ENCODE data around the gene GOLT1B.
A peak's percentile ranks its signal among the peaks of the same experiment; 100 is the strongest.

The GOLT1B gene

DNA sequence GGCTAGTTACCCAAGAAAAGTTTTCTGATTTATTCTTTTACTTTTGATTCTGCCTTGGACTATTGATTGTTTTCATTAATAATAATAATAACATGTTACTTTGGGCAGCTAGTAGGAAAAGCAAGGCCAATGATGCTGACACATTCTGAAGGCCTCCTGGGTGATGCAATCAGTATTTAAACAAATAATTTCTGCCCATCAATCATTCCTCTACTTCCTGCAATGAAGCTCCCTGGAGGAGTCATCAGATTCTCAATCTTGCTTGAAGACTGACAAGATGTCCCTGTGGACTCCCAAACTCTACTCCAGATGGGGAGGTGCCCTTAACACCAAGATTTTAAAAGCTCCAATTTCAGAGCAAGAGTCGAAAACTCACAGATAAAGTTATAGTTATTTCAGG lies 24.5 kb downstream of the GOLT1B start, which contains the start of gene SPX:
Gene SPX (plus strand): TSS at position 244 of the 400 bp plus-strand sequence. CDS start 177 bp downstream, outside the sequence.
- no peak for DNase-seq

DNA sequence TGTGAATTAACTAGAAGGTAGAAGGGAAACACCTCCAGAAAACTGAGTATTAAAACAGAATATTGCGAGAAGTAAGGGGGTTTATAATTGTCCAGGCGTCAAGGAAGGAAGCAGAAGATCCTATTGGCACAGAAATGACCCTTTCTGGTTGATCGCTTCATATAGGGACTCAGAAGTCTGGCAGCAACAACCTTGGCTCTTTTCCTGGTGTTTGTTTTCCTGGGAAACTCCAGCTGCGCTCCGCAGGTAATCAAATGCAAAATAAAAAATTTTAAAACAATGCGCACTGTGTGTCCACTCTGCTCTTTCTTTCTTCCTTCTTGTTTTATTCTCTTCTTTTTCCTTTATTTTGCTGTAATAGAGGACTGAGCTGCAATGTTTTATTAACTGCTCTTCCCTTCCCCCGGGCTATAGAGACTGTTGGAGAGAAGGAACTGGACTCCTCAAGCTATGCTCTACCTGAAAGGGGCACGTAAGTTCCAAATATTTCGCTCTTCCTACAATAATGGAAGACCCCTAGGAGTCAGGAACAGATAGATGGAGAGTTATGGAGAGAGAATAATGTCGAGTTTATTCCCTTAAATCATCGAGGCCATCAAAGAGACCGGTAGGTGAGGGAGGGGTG lies 25.2 kb downstream of the GOLT1B start:
- no peak for DNase-seq

DNA sequence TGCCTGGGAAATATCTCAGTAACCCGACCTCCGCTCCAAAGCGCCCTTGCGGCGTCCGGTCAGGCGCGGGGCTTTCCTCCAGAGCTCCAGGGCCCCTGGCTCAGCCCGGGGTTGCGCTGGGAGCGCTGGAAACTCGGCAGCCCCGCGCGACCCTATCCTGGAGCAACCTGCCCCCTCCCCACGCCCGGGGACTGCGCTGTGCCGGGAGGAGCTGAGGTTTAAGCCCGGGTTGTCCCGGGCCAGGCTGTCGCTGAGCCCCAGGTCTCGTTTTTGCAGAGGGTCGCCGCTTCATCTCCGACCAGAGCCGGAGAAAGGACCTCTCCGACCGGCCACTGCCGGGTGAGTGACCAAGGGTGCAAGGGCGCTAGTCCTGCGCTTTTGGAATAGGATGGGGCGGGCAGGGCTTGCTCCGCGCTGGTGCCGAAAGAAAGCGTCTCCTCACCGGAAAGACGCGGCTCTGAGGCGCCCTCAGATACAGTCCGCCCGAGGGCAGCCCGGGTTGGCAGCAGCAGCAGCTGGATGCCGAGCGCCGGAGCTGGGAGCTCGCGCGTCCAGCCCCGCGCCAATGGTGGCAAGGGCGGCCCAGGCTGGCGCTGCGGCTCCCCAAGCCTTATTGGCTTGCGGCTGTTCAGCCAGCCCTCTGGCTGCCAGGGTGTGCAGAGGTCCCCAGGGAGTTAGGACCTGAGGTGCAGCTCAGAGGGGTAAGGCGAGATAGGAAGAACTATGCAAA lies 26.0 kb downstream of the GOLT1B start:
- DNase-seq = peak; percentile 65

- no peak for DNase-seq
Observed at GRCh38 chr12:21528953-21529352, 27.4 kb downstream of the GOLT1B start.

DNA sequence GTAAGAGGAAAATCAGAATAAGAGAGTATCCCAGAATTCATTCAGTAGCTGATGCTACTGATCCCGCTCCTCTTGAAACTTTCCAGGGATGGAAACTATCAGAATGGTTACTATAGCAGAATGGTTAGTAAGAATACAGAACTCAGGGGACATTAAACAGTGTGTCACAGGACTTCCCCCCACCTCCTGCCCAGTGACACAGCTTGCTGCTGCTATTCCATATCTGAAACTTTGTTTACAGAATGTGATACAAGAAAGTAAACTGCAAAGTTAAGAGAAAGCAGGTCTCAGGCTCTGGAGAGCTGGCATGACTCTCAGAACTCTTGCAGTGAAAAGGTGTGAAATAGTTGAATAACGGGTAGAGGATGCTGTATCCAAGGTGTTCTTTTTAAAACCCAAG lies 27.9 kb downstream of the GOLT1B start:
- DNase-seq = no peak

GRCh38 chr12:21538061-21538653 lies 36.6 kb downstream of the GOLT1B start:
- no peak for DNase-seq

- no peak for DNase-seq
Observed at GRCh38 chr12:21539797-21540196, 38.2 kb downstream of the GOLT1B start.

DNA sequence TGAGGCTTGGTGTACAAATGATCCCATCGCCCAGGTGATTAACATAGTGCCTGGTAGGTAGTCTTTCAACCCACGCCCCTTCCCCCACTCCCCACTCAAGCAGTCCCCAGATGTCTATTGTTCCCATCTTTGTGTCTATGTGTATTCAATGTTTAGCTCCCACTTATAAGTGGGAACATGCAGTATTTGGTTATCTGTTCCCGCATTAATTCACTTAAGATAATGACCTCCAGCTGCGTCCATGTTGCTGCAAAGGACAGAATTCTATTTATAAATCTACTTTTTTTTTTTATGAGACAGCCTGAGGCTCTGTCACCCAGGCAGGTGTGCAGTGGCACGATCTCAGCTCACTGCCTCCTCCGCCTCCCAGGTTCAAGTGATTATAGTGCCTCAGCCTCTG lies 40.2 kb downstream of the GOLT1B start:
- no peak for DNase-seq

- no peak for DNase-seq
Observed at GRCh38 chr12:21542403-21542802, 40.8 kb downstream of the GOLT1B start.

DNA sequence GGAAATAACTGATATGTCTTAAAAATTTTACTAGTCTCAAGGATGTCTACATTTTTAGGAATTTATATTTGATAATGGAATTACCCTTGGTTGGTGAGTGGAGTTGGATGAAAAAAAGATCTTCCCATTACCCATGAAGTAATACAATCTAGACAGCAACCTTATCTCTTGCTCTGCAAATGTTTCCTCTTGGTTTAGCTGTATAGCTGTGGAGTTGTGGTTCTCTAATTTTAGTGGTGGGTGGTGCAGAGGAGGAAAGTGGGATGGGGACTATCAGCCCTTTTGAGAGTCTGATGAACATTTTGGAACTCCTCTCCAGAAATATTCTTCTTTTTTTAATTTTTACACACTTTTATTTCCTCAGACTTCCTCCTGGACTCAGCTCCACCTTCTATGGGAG lies 41.6 kb downstream of the GOLT1B start:
- no peak for DNase-seq

DNA sequence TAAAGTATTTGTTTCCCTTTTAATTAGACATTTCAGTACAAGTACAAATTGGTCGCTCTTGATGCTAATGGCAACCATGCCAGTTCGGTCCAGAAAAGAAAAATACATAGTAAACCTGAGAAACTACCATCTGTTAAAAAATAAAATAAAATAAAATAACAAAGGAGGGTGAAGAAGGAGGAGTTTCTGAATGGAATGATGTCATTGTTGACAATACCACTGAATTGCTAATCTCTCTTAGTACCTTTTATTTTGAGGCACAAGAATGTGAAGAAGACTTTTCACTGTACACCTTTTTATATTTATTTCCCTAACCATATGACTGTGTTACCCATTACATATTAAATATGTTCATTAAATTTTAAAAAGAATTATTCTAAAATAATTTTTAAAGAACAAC lies 44.0 kb downstream of the GOLT1B start:
- DNase-seq = no peak

GRCh38 chr12:21546716-21547115 lies 45.1 kb downstream of the GOLT1B start:
- no peak for DNase-seq

- DNase-seq = no peak
Observed at GRCh38 chr12:21547437-21547836, 45.8 kb downstream of the GOLT1B start.

GRCh38 chr12:21551841-21552465 lies 50.4 kb downstream of the GOLT1B start:
- peak; percentile 49 for DNase-seq

GRCh38 chr12:21552635-21553328 lies 51.2 kb downstream of the GOLT1B start:
- no peak for DNase-seq

GRCh38 chr12:21553329-21553675 lies 51.7 kb downstream of the GOLT1B start:
- DNase-seq = peak; percentile 41

DNA sequence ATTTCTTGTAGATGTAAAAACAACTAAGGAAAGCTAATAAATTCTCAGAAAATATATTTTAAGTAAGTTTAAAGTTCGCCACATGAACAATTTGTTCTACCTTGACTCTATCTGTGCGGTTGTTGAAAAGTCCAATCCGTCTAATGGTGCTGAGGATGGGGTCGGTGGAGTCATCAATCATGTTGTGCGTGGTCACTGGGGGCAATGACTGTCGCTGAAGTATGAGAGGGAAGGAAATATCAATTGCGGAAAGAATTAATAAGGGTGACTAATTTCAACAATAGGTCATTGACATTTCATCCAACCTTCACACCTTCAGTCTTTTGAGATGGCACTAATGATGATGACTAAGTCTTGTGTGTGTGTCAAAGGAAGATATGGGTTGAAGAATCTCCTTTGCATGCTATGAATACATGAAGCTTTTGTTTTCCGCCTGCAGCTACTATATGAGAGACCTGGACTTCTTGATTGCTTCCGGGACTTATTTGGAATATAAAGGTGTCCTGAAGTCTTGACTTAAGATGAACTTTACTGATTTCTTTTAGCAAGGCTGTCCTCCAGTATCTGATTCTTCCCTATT lies 56.6 kb downstream of the GOLT1B start:
- no peak for DNase-seq

GRCh38 chr12:21559855-21560569 lies 58.4 kb downstream of the GOLT1B start:
- DNase-seq = no peak

DNA sequence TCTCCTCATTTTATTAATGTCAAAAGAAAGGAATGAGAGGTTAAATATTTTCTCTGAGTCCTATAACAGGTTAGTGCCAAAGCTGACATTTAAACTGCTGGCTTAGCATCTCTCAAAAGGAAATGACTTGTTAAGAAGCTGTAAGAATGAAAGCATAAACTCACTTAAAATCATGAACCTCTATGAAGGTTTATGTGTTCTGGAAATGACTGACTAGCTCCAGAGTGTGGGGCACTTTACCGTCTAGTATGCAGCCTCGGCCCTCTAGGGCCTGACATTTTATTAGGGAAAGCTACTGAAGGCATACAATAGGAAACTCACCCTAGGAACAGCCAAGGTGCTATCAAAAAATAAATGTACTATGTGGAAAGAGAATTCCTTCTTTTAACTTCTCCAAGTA lies 59.6 kb downstream of the GOLT1B start:
- DNase-seq = no peak

DNA sequence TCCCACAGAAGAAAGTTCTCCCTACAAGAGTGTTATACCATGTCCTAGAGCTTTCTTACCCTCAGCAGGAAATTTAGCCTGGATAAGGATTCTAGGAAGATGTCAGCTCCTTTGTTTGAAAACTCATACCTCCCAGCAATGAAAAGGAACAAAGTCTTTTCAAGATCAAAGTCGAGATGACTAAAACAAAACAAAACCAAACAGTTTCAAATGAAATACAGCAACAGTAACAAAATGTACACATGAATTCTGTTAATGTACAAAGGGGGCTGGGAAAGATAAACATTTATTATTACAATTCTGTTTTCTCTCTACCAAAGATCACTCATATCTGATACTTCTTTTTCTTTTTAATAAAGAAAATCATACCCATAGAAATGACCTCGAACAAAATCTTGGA lies 61.3 kb downstream of the GOLT1B start:
- DNase-seq = no peak

DNA sequence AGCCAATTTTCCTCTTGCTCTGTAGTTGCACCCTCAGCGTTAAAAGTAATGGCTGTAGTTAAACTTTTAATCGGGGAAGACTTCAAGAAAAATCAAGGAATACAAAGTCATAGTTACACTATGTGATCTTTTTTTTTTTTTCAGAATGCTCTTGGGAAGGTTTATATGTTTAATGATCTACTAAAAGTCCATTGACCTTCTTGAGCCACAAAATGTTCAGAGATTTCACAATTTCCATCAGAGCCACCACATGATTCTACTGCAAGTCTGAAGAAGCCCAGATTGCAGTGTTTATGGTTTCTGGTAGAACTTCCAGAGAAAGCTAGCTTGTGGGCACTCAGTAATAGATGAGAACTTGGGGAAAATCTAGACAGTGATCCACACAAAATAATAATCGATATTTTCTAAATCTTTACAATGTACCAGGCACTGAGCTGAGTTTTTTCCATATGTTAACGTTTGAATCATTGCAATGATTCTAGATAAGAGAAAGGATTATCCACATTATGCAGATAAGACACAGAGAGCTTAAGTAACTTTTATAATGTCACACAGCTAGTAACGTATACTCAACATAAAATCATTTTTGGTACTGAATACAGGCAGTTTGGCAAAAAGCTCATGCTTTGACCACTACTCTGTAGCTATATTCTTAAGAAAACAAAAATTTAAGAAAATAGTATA lies 64.8 kb downstream of the GOLT1B start:
- no peak for DNase-seq
